Psoas muscle (tissue), 8 donors: ENCODE measurements around the gene TKFC. TPM values are rescaled to one million over a fixed set of nuclear protein-coding genes. Genes with fewer than 3 reads are reported as not detected.

Source experiments
- ATAC-seq, 4 donors: fragments of 200-7000 bp; cut with Tn5 transposase; one replicate each; pipeline ENCODE4 v1.9.1; 2020; ENCODE audit warnings: moderate library complexity in 3 of 4, mild to moderate bottlenecking in 2 of 4
- DNase-seq, 2 donors: peaks; one replicate each; pipeline ENCODE4 v3.0.0-alpha.2; 2020
- H3K27ac ChIP-seq: fragments of 200-600 bp; one replicate; pipeline ENCODE4 v1.8.0; 2022
- H3K27me3 ChIP-seq, 3 donors: fragments of 200-600 bp in 1 of 3; one replicate each; pipeline versions ENCODE4 v1.6.1 to v1.8.0; 2013 to 2022; ENCODE audit warnings: low read length in 2 of 3, mild to moderate bottlenecking in 2 of 3, moderate library complexity in 1 of 3; ENCODE audit not compliant: insufficient read depth in 3 of 3
- H3K36me3 ChIP-seq, 2 donors: fragments of 200-600 bp in 1 of 2; one replicate each; pipeline versions ENCODE4 v1.6.1 to v1.8.0; 2013 to 2022; ENCODE audit warnings: low read depth in 1 of 2, mild to moderate bottlenecking in 1 of 2, moderate library complexity in 1 of 2; ENCODE audit not compliant: insufficient read depth in 1 of 2
- H3K4me1 ChIP-seq: fragments of 200-600 bp; one replicate; pipeline ENCODE4 v1.8.0; 2022
- H3K4me3 ChIP-seq: fragments of 200-600 bp; one replicate; pipeline ENCODE4 v1.8.0; 2022; ENCODE audit warnings: mild to moderate bottlenecking
- H3K9me3 ChIP-seq: fragments of 200-600 bp; one replicate; pipeline ENCODE4 v1.8.0; 2022
- CTCF ChIP-seq: fragments of 200-600 bp; IDR thresholded peaks from one replicate; pipeline ENCODE4 v1.8.0; 2022; ENCODE audit warnings: antibody characterized with exemption
- WGBS, 3 donors: extraction: QIAGEN DNeasy Blood & Tissue Kit; methylation state at CpG; one replicate each; pipeline versions ENCODE4 v1.1.6 to v1.1.7; 2013; 5-methylcytosine and 5-hydroxymethylcytosine counted together
- intact Hi-C, 2 donors: fragments of 100-400 bp; cut with DNase I; formaldehyde crosslinking; loops; one replicate each; pipeline versions ENCODE4 v1.11.0 to v1.14.2; 2022
- polyA plus RNA-seq, 3 donors: library from polyadenylated mRNA; stranded (reverse); fragments of 200-250 nt; gene quantifications; one replicate each; pipeline ENCODE4 v1.2.3, GENCODE V29; 2013
- total RNA-seq, 4 donors: library from RNA; stranded (reverse); fragmentation: NEBNext Ultra II Directional in 2 of 4; extraction: Animal tissue kit (Norgen Biotek cat#: 25700) in 2 of 4; gene quantifications; one replicate each; pipeline versions ENCODE4 v1.2.1 to v1.2.4, GENCODE V29; 2021 to 2023
- donor health status: healthy with polysubstance abuse.
- donor health status: DM: no; HTN: no; CAD: no; lungs with moderate emphysema.
- donor health status: Bipolar disorder and iron deficiency.
- donor health status: healthy.
- donor health status: DM: yes; HTN: yes; CAD: no.
- donor health status: DM: no; HTN: no; CAD: no.
- donor health status: DM: no; HTN: no; CAD: no.
- donor health status: DM: yes; HTN: yes; CAD: no.

The TKFC gene
- total and polyA plus RNA-seq, 7 donors: 7.2 to 30.4 (median 13.4) TPM

DNA sequence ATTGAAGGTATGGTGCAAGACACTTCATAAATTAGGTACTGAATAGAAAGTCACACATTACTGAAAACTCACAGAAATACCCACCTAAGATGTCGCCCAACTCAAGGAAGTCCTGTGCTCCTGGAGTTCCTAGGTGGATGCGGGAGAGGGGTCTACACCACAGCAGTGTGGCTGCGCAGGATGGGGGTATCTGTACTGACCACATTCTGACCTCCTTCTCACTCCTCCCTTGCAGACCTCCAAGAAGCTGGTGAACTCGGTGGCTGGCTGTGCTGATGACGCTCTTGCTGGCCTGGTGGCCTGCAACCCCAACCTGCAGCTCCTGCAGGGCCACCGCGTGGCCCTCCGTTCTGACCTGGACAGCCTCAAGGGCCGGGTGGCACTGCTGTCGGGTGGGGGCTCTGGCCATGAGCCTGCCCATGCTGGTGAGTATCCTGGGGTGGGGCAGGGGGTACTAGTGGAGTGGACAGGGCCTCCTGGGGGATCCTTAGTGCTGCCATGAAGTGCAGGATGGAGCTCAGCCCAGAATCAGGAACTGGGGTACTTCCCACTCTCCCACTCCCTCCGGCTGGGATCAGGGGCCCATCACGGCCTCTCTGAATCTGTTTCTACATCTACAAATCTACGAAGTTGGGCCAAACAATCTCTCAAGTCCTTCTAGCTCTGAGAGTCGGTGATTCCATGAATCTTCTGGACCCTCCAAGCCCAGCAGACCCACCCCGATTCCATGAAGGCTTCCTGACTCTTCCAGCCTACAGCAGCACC, 4.9 kb downstream of the TKFC start:
- no peak for DNase-seq

GRCh38 chr11:61338783-61339489, 5.9 kb downstream of the TKFC start:
- ATAC-seq (no peak), DNase-seq (no peak)
- intact Hi-C loops: no loop called here
- 90 to 97% (median 93%) methylated on average over 18 to 26 of the region's 26 CpGs for WGBS, 3 donors
- Histone ChIP-seq H3K9me3 (no peaks in the 10 kb centered on the region), H3K4me1 (peaks cover 7% of the 10 kb centered on the region), H3K36me3 (peaks cover 0 to 34% of the 10 kb centered on the region in 2 donors), H3K4me3 (no peak overlapping the region), H3K27ac (no peak overlapping the region), H3K27me3 (no peaks in the 10 kb centered on the region)
- TF ChIP-seq CTCF: no peak

More for the DNA sequence above, 4.9 kb downstream of the TKFC start:
- 92 to 95% (median 93%) methylated on average over 15 of the region's 15 CpGs for WGBS, 3 donors
- peaks cover 11% of the 10 kb centered on the region for H3K4me1 ChIP-seq
- no peak overlapping the region for H3K4me3 ChIP-seq
- TF ChIP-seq CTCF: no peak
- no peak for ATAC-seq
- H3K9me3 ChIP-seq: no peaks in the 10 kb centered on the region
- H3K36me3 ChIP-seq: peaks cover 0 to 27% of the 10 kb centered on the region in 2 donors
- H3K27me3 ChIP-seq: no peaks in the 10 kb centered on the region
- intact Hi-C loops: loop anchor here in 1 of 2 donors (2.0 kb wide), 1 partner anchor 47 kb away; no protein-coding TSS in a partner anchor
- no peak overlapping the region for H3K27ac ChIP-seq

- H3K27ac ChIP-seq: no peak overlapping the region
- ATAC-seq: no peak
- DNase-seq: no peak
- WGBS, 3 donors: 87 to 94% (median 92%) methylated on average over 4 of the region's 4 CpGs
- H3K4me1 ChIP-seq: peaks cover 5% of the 10 kb centered on the region
- no peaks in the 10 kb centered on the region for H3K9me3 ChIP-seq
- H3K36me3 ChIP-seq: peaks cover 0 to 34% of the 10 kb centered on the region in 2 donors
- intact Hi-C loops: no loop called here
- H3K4me3 ChIP-seq: no peak overlapping the region
- TF ChIP-seq CTCF: no peak
- no peaks in the 10 kb centered on the region for H3K27me3 ChIP-seq
Observed at GRCh38 chr11:61339490-61339878, 6.5 kb downstream of the TKFC start.

- ATAC-seq (no peak), DNase-seq (no peak)
- peaks cover 0 to 47% of the 10 kb centered on the region in 2 donors for H3K36me3 ChIP-seq
- H3K27ac ChIP-seq: no peak overlapping the region
- no peaks in the 10 kb centered on the region for H3K27me3 ChIP-seq
- no peaks in the 10 kb centered on the region for H3K9me3 ChIP-seq
- peaks cover 3% of the 10 kb centered on the region for H3K4me1 ChIP-seq
- H3K4me3 ChIP-seq: no peak overlapping the region
- TF ChIP-seq CTCF: no peak
- WGBS, 3 donors: 98% methylated on average over 2 of the region's 2 CpGs
- intact Hi-C loops: no loop called here
Observed at GRCh38 chr11:61340979-61341378, 8.0 kb downstream of the TKFC start.
